Measurements from ENCODE around the gene KIF16B.

KIF16B gene

GRCh38 chr20:16505894-16506293, 67.4 kb downstream of the KIF16B start:
- Histone ChIP-seq H3K36me3 (peaks cover 8% of the 10 kb centered on the region), H3K27ac (no peak overlapping the region), H3K4me3 (ENCODE audit: low read depth in 1 of 2, low read length in 1 of 2) (no peak overlapping the region), H3K27me3 (no peaks in the 10 kb centered on the region), H3K4me1 (ENCODE audit: control insufficient read depth in 1 of 2, insufficient read depth in 1 of 2, low read depth in 1 of 2, low read length in 1 of 2) (no peaks in the 10 kb centered on the region), H3K9me3 (no peaks in the 10 kb centered on the region)
- TF ChIP-seq CTCF (IDR thresholded peaks at IDR 0.05) = no peak

DNA sequence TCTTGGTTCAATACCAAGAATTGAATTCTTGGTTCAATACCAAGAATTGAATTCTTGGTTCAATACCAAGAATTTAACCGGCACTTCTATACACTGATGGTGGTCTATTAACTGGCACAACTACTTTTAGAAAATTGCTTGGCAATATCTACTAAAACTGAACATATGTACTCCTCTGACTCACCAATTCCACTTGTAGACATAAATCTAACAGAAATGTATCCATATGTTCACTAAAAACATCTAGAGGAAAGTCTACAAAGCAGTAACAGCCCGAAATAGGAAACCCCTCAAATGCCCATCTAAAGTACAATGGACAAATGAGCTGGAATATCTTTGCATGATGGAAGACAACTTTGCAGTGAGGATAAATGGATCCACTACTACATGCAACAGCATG, 71.9 kb downstream of the KIF16B start:
- no peak for TF ChIP-seq CTCF (IDR thresholded peaks at IDR 0.05)
- Histone ChIP-seq H3K27me3 (no peaks in the 10 kb centered on the region), H3K27ac (no peak overlapping the region), H3K36me3 (no peaks in the 10 kb centered on the region), H3K9me3 (no peaks in the 10 kb centered on the region), H3K4me1 (ENCODE audit: control insufficient read depth in 1 of 2, insufficient read depth in 1 of 2, low read depth in 1 of 2, low read length in 1 of 2) (no peaks in the 10 kb centered on the region), H3K4me3 (ENCODE audit: low read depth in 1 of 2, low read length in 1 of 2) (no peak overlapping the region)

DNA sequence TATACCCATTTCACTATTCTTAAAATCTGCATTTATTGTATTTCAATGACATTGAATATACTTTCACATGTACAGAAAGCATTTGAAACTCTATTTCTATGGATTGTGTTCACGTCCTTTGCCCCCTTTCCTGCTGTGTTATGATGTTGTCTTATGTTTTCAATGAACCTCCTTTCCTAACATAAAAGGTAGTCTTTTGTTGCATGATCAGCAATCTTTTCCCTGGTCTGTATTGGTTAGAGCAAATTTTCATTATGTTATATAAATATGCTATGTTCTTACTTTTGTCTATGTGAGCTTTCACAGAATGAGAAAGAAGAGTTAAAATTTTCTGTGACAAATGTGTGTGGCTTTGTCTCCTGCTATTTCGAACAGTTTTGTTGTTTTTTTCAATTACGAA, 73.1 kb downstream of the KIF16B start:
- no peak for TF ChIP-seq CTCF (IDR thresholded peaks at IDR 0.05)
- Histone ChIP-seq H3K4me1 (ENCODE audit: control insufficient read depth in 1 of 2, insufficient read depth in 1 of 2, low read depth in 1 of 2, low read length in 1 of 2) (no peaks in the 10 kb centered on the region), H3K27ac (no peak overlapping the region)

DNA sequence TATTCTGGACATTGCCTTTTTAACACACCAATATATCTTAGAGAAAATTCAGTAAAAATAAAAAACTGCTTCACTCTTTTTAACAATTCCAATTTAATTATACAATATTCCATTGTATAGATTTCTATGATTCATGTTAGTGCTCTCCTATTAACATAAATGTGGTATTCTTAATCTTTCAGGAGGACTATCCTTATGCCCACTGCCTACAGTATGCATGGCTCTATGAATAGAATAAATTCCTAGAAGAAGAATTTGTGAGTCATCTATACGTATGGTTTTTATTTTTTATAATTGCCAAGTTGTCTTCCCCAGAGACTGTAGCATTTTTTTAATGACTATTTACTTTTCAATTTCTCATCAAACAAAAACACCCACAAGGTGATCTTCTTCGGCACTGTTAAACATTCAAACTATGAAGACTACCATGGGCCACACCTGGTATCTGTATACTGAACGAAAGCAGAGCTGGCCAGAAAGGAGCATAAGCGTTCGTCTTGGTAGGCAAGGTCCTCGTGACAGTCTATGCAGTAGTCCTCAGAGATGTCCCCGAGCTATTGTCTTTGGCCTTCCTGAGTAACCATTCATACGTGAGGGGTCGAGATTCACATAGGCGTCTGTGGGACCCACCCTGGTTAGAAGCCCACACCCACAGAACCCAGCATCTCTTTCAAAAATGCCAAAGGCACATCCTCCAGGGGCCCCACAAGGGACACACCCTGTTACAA, 74.6 kb downstream of the KIF16B start:
- H3K27me3 ChIP-seq = no peaks in the 10 kb centered on the region
- H3K36me3 ChIP-seq = no peaks in the 10 kb centered on the region
- TF ChIP-seq CTCF (IDR thresholded peaks at IDR 0.05) = no peak
- no peak overlapping the region for H3K27ac ChIP-seq
- no peaks in the 10 kb centered on the region for H3K9me3 ChIP-seq
- no peak overlapping the region for H3K4me3 ChIP-seq (ENCODE audit: low read depth in 1 of 2, low read length in 1 of 2)
- H3K4me1 ChIP-seq (ENCODE audit: control insufficient read depth in 1 of 2, insufficient read depth in 1 of 2, low read depth in 1 of 2, low read length in 1 of 2) = no peaks in the 10 kb centered on the region

More for the DNA sequence above, 73.1 kb downstream of the KIF16B start:
- no peaks in the 10 kb centered on the region for H3K36me3 ChIP-seq
- no peaks in the 10 kb centered on the region for H3K27me3 ChIP-seq
- no peak overlapping the region for H3K4me3 ChIP-seq (ENCODE audit: low read depth in 1 of 2, low read length in 1 of 2)
- H3K9me3 ChIP-seq = no peaks in the 10 kb centered on the region

DNA sequence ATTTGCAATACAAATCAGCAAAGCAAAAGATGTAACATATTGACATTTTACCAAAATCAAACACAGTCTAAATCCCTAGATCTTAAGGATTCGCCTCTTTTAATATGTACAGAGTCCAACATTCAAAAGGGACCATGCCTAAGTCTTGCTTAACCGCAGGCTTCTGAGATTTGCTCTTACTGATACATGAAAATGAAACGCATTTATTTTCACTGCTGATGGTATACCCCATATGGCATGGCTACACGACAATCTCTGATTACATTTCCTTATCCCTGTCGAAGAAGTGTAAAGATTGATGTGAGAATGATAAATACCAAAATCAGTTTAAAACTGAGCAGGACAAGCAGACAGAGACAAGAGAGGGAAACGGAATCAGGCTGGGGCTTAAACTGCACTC, 75.4 kb downstream of the KIF16B start:
- TF ChIP-seq CTCF (IDR thresholded peaks at IDR 0.05) = no peak
- no peaks in the 10 kb centered on the region for H3K9me3 ChIP-seq
- H3K36me3 ChIP-seq = no peaks in the 10 kb centered on the region
- no peaks in the 10 kb centered on the region for H3K4me1 ChIP-seq (ENCODE audit: control insufficient read depth in 1 of 2, insufficient read depth in 1 of 2, low read depth in 1 of 2, low read length in 1 of 2)
- no peak overlapping the region for H3K27ac ChIP-seq
- H3K4me3 ChIP-seq (ENCODE audit: low read depth in 1 of 2, low read length in 1 of 2) = no peak overlapping the region
- no peaks in the 10 kb centered on the region for H3K27me3 ChIP-seq

Data from neutrophil (primary cell).